Non-pigmented ciliary epithelial cell (primary cell): Measurements from ENCODE around the gene AMY2B.
"Not testable (repeated sequence)": the region's sequence is repeated elsewhere in the genome, so short reads cannot be mapped to it uniquely, and the experiment has no call there.

ENCODE experiments used
- DNase-seq: peaks from one replicate; pipeline ENCODE4 v3.0.0-alpha.2; 2010; ENCODE audit warnings: low read depth

Gene AMY2B

GRCh38 chr1:103627436-103627835, 56.0 kb downstream of the AMY2B start:
- not testable (repeated sequence) for DNase-seq
